HuH-7 (cell line): Measurements from ENCODE around the gene OR4D1.

Experiments
- DNase-seq: peaks from one replicate; pipeline ENCODE4 v3.0.0; 2011; ENCODE audit warnings: low spot score

Gene OR4D1

DNA sequence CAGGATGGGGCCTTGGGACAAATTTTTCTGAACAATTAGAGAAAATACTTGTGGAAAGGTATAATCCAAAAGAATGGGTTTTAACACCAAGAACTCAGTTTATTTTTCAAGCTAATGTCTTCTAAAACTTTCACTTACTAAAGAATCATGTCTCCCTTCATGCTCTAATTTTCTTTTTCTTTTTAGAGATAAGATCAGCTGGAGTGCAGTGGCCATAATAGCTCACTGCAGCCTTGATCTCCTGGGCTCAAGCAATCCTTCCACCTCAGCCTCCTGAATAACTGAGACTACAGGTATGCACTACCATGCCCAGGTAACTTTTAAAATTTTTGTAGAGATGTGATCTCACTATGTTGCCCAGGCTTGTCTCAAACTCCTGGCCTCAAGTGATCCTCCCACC lies 5.5 kb downstream of the OR4D1 start:
- no peak for DNase-seq

- DNase-seq = no peak
These were observed 8.9 kb downstream of the OR4D1 start for GRCh38 chr17:58156839-58157803.

DNA sequence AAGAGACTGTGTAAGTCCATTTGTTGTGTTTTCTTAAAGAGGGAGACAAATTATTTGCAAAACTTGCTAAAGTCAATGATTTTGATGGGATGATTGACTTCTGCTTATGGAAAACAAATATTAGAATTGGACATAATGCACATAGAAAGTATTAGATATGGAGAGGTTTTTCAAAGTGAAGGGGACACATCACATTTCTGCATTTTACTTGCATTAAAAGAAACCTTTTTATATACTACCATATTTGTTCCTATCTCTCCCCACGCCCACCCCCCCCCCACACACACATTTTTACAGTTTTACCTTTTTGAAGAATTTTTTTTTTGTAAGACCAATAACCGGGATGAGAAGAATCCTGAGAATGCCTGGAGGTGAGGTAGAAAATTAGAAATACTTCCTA lies 10.0 kb downstream of the OR4D1 start:
- no peak for DNase-seq

- DNase-seq = no peak
These were observed 13.4 kb downstream of the OR4D1 start for GRCh38 chr17:58161566-58161965.

- no peak for DNase-seq
These were observed 17.8 kb downstream of the OR4D1 start for GRCh38 chr17:58165981-58166380.

GRCh38 chr17:58166682-58167081 lies 18.5 kb downstream of the OR4D1 start, which contains the start of gene OR4D2:
TSS of gene OR4D2 (plus strand) at chr17:58166982. CDS start at chr17:58169656, 2,674 bp downstream.
- no peak for DNase-seq

DNA sequence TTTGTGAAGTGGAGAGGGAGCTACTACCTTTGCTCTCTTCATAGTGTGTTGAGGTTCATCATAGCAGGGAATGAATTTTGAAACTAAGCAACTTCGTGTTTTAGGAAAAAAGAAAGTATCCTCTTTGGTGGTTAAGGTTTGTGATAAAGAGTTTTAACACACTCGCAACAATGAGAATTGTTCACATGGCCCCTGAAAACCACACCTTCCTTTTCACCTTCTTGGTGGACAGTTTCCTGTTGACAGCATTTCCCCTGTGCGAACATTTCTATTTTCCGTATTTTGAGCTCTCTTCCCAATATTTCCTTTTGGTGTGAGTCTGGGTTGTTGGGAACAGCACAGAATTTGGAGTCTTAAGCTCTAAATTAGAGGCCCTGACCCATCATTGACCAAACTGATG lies 22.4 kb downstream of the OR4D1 start:
- DNase-seq = no peak

DNA sequence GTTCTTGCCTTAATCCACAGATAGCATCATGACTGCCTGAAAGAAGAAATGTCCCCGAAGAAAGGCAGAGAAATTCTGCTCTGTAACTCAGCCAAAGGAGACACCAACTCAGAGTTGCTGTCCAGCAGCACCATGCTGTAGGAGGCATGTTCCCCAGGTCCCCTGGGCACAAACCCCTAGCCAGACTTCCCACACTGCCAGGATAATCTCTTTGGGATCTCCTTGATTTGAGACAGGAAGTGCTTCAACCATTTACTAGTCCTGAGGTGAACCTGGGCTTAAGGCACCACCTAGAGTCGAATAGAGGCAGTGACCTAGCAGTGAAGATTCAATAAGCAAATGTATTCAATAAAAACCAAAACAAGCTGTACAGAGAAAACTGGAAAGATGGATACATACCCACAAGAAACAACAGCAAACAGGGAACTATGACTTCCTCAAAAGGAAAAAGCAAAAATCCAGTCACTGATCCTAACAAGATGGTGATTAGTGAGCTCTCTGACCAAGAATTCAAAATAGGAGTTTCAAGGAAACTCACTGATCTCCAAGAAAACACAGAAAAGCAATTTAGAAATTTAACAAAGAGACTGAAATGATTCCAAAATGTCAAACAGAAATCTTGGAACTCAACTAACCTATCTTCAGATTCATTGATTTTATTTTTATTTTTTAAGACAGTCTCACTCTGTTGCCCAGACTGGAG lies 24.3 kb downstream of the OR4D1 start:
- peak; percentile 50 for DNase-seq

DNA sequence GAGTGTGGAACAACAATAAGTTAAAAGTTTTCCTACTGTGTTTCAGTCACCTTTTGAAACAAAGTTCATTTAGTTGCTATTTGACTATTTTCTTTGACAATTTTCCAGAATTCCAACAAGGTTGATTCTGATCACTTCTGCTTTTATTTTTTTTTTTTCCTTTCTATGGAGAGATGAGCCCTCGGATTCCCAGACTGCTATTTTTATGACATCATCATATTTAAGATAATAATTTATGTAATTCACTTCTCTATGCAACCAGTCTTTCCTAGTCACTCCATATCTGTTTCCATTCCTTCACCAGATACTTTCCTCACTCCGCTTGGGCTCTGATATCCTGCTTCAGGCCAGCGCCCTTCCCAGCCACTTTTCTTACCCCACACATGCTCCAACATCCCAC lies 26.7 kb downstream of the OR4D1 start:
- no peak for DNase-seq

GRCh38 chr17:58176200-58176599 lies 28.0 kb downstream of the OR4D1 start:
- no peak for DNase-seq

DNA sequence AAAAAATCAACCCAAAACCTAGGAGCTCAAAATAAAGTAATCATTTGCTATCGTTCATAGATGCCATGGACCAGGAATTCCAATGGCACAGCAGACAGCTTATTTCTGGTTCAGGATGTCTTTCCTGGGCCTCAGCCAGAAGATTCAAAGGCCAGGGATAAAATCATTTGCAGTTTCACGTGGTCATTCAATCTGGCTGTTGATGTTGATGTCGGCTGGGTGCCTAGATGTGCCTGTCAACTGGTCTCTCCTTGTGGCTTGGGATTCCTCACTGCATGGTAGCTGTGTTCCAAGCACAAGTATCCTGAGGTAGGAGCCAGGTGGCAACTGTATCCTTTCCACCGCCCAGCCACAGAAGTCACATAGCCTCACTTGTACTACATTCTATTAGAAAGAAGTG lies 33.6 kb downstream of the OR4D1 start:
- no peak for DNase-seq

DNA sequence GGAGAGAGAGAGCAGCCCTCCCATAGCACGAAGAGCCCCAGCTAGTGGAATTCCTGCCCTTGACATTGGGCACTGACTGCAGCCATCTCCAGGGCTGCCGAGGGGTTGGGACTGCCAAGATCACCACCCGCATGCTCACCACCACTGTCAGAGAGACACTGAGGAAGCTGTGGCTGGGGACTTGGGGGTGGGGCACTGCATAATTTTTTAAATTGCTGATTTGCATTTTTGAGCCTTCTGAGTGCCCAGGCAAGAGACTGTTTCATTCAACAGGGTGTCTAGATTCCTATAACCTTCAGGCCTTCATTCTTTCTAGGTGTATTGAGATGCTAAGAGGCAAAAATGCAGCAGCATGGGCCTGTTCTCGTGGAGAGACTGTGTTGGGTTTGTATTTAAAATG lies 35.3 kb downstream of the OR4D1 start:
- no peak for DNase-seq

- no peak for DNase-seq
These were observed 36.3 kb downstream of the OR4D1 start for GRCh38 chr17:58184308-58184985.

- DNase-seq = no peak
These were observed 37.0 kb downstream of the OR4D1 start for GRCh38 chr17:58184986-58185761.

- DNase-seq = no peak
These were observed 38.4 kb downstream of the OR4D1 start for GRCh38 chr17:58186591-58186990.

DNA sequence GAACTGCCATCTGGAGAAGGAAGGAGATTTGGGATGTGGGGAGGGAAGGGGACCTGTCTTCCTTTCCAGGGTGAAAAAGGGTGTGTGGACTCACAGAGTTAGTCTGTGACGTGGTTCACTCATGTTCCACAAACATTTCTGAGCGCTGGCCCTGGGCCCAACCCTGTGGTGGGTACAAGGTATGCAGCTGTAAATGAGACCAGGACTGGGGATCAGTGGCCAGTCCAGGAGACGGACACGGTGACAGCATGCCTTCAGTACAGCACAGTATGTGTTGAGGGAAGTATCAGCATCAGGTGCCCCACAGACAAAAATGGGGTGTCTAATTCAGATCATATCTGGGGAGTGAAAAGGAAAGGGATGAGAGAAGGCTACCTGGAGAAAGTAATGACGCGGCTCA lies 38.9 kb downstream of the OR4D1 start:
- DNase-seq = no peak

- DNase-seq = no peak
These were observed 39.5 kb downstream of the OR4D1 start for GRCh38 chr17:58187675-58188074.

DNA sequence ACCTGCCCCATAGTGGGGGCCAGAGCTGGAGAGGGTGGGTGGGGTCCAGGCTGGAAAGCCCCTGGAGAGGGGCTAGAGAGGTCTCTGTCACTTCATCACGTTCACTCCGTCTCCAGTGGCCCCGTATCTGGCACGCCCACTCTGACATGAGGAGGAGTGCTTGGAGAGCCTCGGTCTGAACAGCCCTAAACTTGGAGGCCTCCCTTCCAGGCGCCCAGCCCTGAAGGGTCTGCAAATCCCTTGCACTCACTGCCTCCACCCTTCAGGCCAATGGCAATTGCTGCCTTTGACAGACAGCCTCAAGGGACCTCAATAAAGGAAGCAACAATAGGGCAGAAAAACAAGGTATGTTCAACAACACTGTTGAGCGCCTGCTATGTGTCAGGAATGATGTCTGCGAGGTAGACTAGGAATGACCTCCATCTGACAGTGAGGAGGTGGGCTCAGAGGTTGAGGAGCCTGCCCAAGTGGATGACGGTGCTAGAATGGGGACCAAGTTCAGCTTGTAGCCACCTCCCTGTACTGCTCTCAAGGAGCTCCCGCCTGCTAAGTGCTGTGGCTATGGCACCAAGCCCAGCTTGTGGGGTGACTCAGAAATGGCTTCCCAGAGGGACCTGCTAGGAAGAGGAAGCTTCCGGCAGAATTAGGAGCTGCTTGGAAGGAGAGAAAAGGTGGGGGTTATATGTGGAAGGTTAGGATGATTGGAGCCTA lies 41.4 kb downstream of the OR4D1 start:
- DNase-seq = no peak

- DNase-seq = no peak
These were observed 43.2 kb downstream of the OR4D1 start for GRCh38 chr17:58191241-58191896.

DNA sequence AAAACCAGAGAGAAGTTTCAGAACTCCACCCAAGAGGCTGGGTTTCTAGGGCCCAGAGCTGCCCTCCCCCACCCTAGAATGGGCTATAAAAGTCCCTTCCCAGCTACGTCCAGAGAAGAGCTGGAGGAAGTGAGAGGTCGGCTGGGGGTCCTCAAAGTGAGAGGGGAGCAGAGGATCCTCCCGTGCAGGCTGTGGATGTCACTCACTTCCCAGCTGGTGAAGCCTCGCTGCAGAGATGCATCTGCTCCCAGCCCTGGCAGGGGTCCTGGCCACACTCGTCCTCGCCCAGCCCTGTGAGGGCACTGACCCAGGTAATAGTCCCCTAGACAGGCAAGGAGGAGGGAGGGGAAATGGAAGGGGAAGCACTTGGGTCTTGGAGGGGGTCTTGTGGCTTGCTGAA lies 44.4 kb downstream of the OR4D1 start, which contains the start of gene EPX:
Gene EPX (plus strand): TSS at position 115 of the 400 bp plus-strand sequence. CDS start 121 bp downstream, at position 236.
- DNase-seq = no peak
